KMS-11 (cell line): ENCODE measurements around the gene ZNF770.

Experiments
- H2AFZ ChIP-seq: fragments of 200-600 bp; sonication (generic); 2 replicates; pipeline ENCODE4 v1.6.1; 2016; ENCODE audit warnings: antibody characterized with exemption, mixed run types, low read depth
- H3K27ac ChIP-seq: fragments of 200-600 bp; sonication (generic); 2 replicates; pipeline ENCODE4 v1.6.1; 2016; ENCODE audit warnings: mild to moderate bottlenecking, mixed run types
- H3K27me3 ChIP-seq: fragments of 200-600 bp; sonication (generic); 2 replicates; pipeline ENCODE4 v1.6.1; 2017; ENCODE audit warnings: mild to moderate bottlenecking, low read depth, mixed run types, moderate library complexity; ENCODE audit not compliant: insufficient read depth
- H3K36me3 ChIP-seq: fragments of 200-600 bp; sonication (generic); 2 replicates; pipeline ENCODE4 v1.6.1; 2017; ENCODE audit warnings: mild to moderate bottlenecking, mixed run types; ENCODE audit not compliant: insufficient read depth
- H3K4me1 ChIP-seq: fragments of 200-600 bp; sonication (generic); 2 replicates; pipeline ENCODE4 v1.6.1; 2016; ENCODE audit warnings: mild to moderate bottlenecking, low read depth, mixed run types; ENCODE audit not compliant: poor library complexity, severe bottlenecking
- H3K4me2 ChIP-seq: fragments of 200-600 bp; sonication (generic); 2 replicates; pipeline ENCODE4 v1.7.0; 2016; ENCODE audit warnings: mild to moderate bottlenecking, mixed run types
- H3K4me3 ChIP-seq: fragments of 200-600 bp; sonication (generic); IDR thresholded peaks from 2 replicates; pipeline ENCODE4 v1.6.1; 2017; ENCODE audit warnings: low read depth, low read length, mixed read lengths; ENCODE audit not compliant: insufficient read depth
- H3K79me2 ChIP-seq: fragments of 200-600 bp; sonication (generic); 2 replicates; pipeline ENCODE4 v1.6.1; 2016; ENCODE audit warnings: low read depth, mixed run types; ENCODE audit not compliant: insufficient read depth
- H3K9ac ChIP-seq: fragments of 200-600 bp; sonication (generic); 2 replicates; pipeline ENCODE4 v1.6.1; 2016; ENCODE audit warnings: mild to moderate bottlenecking, mixed run types
- H4K20me1 ChIP-seq: fragments of 200-600 bp; sonication (generic); 2 replicates; pipeline ENCODE4 v1.6.1; 2016; ENCODE audit warnings: mild to moderate bottlenecking, mixed run types; ENCODE audit not compliant: insufficient read depth
- CTCF ChIP-seq: fragments of 200-600 bp; sonication (generic); conservative IDR thresholded peaks from 2 replicates; pipeline ENCODE4 v1.6.1; 2017; ENCODE audit warnings: low read depth, mild to moderate bottlenecking, antibody characterized with exemption, low read length, moderate library complexity, mixed read lengths

The ZNF770 gene

GRCh38 chr15:34988027-34988902 lies at the start of gene ZNF770:
Gene ZNF770 (minus strand): TSS chr15:34988287. CDS start chr15:34983434, 4,853 bp downstream.
- no peaks in the 10 kb centered on the region for H3K36me3 ChIP-seq
- no peak for TF ChIP-seq CTCF
- H3K9ac ChIP-seq = peak within 1 kb of the TSS; percentile 91
- peaks cover 37% of the 10 kb centered on the region for H3K4me1 ChIP-seq
- H3K4me3 ChIP-seq = no peak within 1 kb of the TSS
- peaks cover 9% of the 10 kb centered on the region; the same call in 1 of the 2 replicates for H3K27me3 ChIP-seq
- H3K27ac ChIP-seq = peak within 1 kb of the TSS; percentile 82
- no peaks in the 10 kb centered on the region for H4K20me1 ChIP-seq
- H3K79me2 ChIP-seq = peaks cover 42% of the 10 kb centered on the region
- peak within 1 kb of the TSS; percentile 91 for H3K4me2 ChIP-seq
- H2AFZ ChIP-seq = peak within 1 kb of the TSS; percentile 92

- Histone ChIP-seq H3K4me3 (no peak overlapping the region), H2AFZ (no peak overlapping the region), H3K4me1 (no peaks in the 10 kb centered on the region), H4K20me1 (no peaks in the 10 kb centered on the region), H3K79me2 (no peaks in the 10 kb centered on the region), H3K9ac (no peak overlapping the region), H3K36me3 (no peaks in the 10 kb centered on the region), H3K27ac (no peak overlapping the region), H3K4me2 (no peak overlapping the region), H3K27me3 (no peaks in the 10 kb centered on the region)
- TF ChIP-seq CTCF = no peak
These were observed 40.3 kb upstream of the ZNF770 start for GRCh38 chr15:35028235-35028984.

- H2AFZ ChIP-seq = no peak overlapping the region
- H3K79me2 ChIP-seq = no peaks in the 10 kb centered on the region
- no peaks in the 10 kb centered on the region for H4K20me1 ChIP-seq
- H3K4me2 ChIP-seq = no peak overlapping the region
- H3K4me3 ChIP-seq = no peak overlapping the region
- no peak overlapping the region for H3K9ac ChIP-seq
- H3K27ac ChIP-seq = no peak overlapping the region
- no peak for TF ChIP-seq CTCF
- H3K36me3 ChIP-seq = no peaks in the 10 kb centered on the region
- no peaks in the 10 kb centered on the region for H3K4me1 ChIP-seq
- H3K27me3 ChIP-seq = no peaks in the 10 kb centered on the region
These were observed 35.7 kb upstream of the ZNF770 start for GRCh38 chr15:35023804-35024203.

GRCh38 chr15:35020974-35021373 lies 32.9 kb upstream of the ZNF770 start:
- no peak for TF ChIP-seq CTCF
- no peak overlapping the region for H2AFZ ChIP-seq
- H4K20me1 ChIP-seq = no peaks in the 10 kb centered on the region
- no peaks in the 10 kb centered on the region for H3K79me2 ChIP-seq
- H3K9ac ChIP-seq = no peak overlapping the region
- H3K27ac ChIP-seq = no peak overlapping the region
- H3K36me3 ChIP-seq = no peaks in the 10 kb centered on the region
- no peaks in the 10 kb centered on the region for H3K27me3 ChIP-seq
- H3K4me2 ChIP-seq = no peak overlapping the region
- H3K4me3 ChIP-seq = no peak overlapping the region
- H3K4me1 ChIP-seq = no peaks in the 10 kb centered on the region
